Subcutaneous abdominal adipose tissue (tissue), 5 donors: ENCODE data around the gene ELMO3.

Experiments used
- H3K27ac ChIP-seq: one replicate; pipeline ENCODE4 v1.7.0; 2013; ENCODE audit warnings: low read depth, mild to moderate bottlenecking, inconsistent platforms, low read length, moderate library complexity
- H3K27me3 ChIP-seq, 5 donors: one replicate each; pipeline ENCODE4 v1.7.0; 2013; ENCODE audit warnings: low read length in 5 of 5, inconsistent platforms in 1 of 5; ENCODE audit not compliant: control insufficient read depth in 5 of 5, insufficient read depth in 4 of 5
- H3K36me3 ChIP-seq, 5 donors: one replicate each; pipeline ENCODE4 v1.7.0; 2013; ENCODE audit warnings: low read length in 5 of 5; ENCODE audit not compliant: control insufficient read depth in 5 of 5, insufficient read depth in 5 of 5
- H3K4me1 ChIP-seq, 5 donors: one replicate each; pipeline ENCODE4 v1.7.0; 2013; ENCODE audit warnings: low read length in 5 of 5, mild to moderate bottlenecking in 3 of 5, moderate library complexity in 1 of 5; ENCODE audit not compliant: control insufficient read depth in 5 of 5, insufficient read depth in 5 of 5
- H3K4me3 ChIP-seq, 5 donors: one replicate each; pipeline ENCODE4 v1.7.0; 2013; ENCODE audit warnings: low read length in 5 of 5, low read depth in 1 of 5
- H3K9ac ChIP-seq, 5 donors: one replicate each; pipeline ENCODE4 v1.7.0; 2013; ENCODE audit warnings: low read length in 5 of 5, mild to moderate bottlenecking in 4 of 5, moderate library complexity in 3 of 5
- H3K9me3 ChIP-seq, 5 donors: one replicate each; pipeline ENCODE4 v1.7.0; 2013; ENCODE audit warnings: low read length in 5 of 5; ENCODE audit not compliant: control insufficient read depth in 5 of 5
- donor health status: healthy.
- donor health status: healthy.
- donor health status: healthy.
- donor health status: healthy.
- donor health status: healthy.

The ELMO3 gene, protein sequence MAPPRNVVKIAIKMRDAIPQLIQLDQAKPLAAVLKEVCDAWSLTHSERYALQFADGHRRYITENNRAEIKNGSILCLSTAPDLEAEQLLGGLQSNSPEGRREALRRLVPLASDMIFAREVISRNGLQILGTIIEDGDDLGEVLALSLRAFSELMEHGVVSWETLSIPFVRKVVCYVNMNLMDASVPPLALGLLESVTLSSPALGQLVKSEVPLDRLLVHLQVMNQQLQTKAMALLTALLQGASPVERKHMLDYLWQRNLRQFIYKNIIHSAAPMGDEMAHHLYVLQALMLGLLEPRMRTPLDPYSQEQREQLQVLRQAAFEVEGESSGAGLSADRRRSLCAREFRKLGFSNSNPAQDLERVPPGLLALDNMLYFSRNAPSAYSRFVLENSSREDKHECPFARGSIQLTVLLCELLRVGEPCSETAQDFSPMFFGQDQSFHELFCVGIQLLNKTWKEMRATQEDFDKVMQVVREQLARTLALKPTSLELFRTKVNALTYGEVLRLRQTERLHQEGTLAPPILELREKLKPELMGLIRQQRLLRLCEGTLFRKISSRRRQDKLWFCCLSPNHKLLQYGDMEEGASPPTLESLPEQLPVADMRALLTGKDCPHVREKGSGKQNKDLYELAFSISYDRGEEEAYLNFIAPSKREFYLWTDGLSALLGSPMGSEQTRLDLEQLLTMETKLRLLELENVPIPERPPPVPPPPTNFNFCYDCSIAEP

DNA sequence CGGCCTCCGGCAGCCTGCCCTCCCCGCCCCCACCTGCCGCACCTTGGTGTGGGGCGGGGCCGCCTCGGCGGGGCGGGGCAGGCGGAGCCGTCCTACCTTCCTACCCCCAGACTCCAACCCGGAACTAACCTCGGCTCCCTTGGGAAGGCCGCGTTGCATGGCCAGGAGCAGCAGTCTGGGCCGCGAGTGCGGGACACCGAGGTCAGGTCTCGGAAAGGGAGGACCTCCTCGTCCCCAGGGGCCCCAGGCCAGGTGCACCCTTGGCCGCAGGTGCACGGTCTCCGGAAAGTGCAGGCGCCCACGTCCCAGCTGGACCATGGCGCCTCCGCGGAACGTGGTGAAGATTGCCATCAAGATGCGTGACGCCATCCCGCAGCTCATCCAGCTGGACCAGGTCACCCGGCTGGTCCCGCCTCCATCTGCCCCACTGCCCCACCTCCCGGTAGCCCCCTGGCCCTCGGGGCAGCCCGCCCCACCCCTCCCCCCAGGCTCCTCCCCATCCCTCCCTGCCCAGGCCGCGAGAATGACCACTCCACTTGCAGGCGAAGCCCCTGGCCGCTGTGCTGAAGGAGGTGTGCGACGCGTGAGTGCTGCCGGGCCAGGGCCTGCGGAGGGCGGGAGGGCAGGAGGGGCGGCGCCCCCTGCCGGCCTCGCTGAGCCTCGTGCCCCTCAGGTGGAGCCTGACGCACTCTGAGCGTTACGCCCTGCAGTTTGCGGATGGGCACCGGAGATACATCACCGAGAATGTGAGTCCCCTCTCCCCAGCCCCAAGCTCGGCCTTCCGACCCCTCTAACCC lies at the start of gene ELMO3:
Gene ELMO3, plus strand, starts transcription at position 121 of the 797 bp plus-strand sequence. Its CDS starts 196 bp downstream, at position 317.
- Histone ChIP-seq H3K27ac (no peak within 1 kb of the TSS), H3K4me3 (peak within 1 kb of the TSS in 1 of 5 donors; percentile 24), H3K27me3 (no peaks in the 10 kb centered on the region), H3K9me3 (no peaks in the 10 kb centered on the region), H3K36me3 (peaks cover 0 to 82% (median 74%) of the 10 kb centered on the region in 5 donors), H3K4me1 (peaks cover 1 to 28% (median 26%) of the 10 kb centered on the region in 5 donors), H3K9ac (no peak within 1 kb of the TSS)

DNA sequence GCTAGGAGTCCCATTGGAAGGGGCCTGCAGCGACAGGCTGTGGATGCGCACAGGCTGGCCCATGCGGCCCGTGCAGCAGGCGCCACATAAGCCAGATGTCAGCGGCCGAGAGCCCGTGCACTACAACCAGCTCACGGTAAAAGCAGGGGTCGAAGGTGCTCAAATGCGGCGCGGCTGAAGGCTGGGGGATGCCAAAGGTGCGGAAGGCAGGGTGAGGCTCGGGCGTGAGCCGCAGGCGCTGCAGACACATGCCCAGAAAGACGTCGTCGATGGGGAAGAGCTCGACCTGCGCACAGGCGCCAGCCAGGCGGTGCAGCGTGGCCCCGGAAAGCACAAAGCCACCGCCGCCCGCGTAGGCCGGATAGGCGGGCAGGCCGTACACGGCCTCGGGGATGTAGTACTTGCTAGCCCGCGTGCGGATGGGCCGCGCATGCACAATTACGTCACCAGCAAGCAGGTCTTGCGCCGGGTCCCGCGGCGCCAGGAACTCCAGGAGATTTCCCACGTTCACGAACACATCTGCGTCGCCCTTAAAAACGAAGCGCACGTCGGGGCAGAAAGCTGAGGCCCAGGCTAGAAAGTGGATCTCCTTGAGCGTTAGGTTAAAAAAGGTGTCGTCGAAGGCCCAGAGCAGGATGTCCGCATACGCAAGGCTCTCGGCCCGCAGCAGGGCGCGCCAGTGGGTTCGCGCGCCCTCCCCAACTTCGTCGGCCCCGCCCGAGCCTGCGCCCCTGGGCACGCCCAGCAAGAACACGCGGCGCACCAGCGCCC lies 49.5 kb upstream of the ELMO3 start:
- Histone ChIP-seq H3K9me3 (no peaks in the 10 kb centered on the region), H3K27ac (no peak overlapping the region), H3K27me3 (no peaks in the 10 kb centered on the region), H3K36me3 (peaks cover 0 to 47% (median 42%) of the 10 kb centered on the region in 5 donors), H3K4me3 (peak overlapping the region in 1 of 5 donors; percentile 73), H3K9ac (no peak overlapping the region), H3K4me1 (peaks cover 0 to 19% (median 12%) of the 10 kb centered on the region in 5 donors)

DNA sequence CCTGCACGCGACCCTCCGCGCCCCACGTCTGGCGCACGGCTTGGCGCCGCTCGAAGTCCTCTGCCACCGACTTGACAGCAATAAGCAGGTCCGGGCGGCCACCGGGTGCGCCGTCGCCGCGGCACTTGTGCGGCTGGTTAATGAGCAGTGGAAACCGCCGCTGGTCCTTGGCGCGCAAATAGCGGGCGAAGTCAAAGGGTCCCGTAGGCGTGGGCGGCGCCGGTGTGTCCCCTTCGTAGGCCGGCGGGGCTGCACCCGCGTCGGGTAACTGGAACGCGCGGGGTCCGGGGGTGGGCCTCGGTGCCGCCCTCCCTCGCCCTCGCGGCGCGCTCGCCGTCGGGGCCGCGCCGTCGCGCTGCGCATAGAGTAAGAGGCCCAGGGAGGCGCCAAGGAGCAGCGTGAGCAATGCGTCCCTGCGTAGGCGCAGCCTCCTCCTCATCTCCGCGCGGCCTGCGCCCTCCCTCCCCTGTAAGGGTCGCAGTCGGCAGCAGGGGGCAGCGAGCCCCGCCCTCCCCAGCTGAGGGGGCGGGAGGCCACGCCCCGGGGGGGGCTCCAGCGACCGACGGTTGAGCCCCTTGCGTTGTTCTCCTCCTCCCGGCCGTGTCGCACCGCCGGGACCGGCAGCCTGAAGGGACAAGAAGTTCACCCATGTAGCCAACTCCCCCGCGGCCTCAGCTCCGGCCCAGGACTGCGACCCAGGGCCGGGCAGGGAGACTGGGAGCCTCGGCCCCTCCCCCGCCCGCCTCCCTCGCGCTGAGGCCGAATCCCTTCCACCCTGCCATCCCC lies 48.7 kb upstream of the ELMO3 start:
- H3K27me3 ChIP-seq = no peaks in the 10 kb centered on the region
- peaks cover 0 to 42% (median 35%) of the 10 kb centered on the region in 5 donors for H3K36me3 ChIP-seq
- peak overlapping the region in 2 of 5 donors; percentile 29 to 72 for H3K9ac ChIP-seq
- H3K4me1 ChIP-seq = peaks cover 0 to 23% (median 15%) of the 10 kb centered on the region in 5 donors
- no peak overlapping the region for H3K27ac ChIP-seq
- peak overlapping the region in 4 of 5 donors; percentile 58 to 81 (median 72) for H3K4me3 ChIP-seq
- no peaks in the 10 kb centered on the region for H3K9me3 ChIP-seq

DNA sequence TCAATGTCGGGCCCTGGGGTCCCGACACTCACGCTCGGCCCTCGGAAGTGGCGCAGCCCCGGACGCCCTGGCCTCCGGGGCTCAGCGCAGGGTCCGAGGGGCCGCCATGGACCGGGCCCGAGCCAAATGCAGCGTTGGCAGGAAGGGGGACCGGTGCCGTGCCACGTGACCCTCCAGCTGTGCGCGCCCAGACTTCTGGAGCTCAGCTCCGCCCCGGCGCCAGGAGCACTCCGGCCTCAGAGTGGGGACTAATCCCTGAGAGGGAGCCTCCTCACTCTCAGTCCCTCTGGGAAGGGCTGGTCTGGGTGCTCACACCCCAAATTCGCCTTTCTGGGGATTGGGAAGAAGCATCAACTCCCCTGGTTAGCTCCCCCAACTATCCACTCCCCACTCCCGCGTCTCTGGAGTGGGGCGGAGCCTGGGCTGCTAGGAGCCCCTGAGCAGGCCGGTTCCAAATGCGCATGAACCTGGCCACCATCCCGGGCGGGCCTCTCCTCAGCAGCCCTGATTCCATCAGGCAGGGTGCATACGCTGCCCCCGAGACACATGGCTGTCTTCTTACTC lies 48.0 kb upstream of the ELMO3 start, which contains the start of gene B3GNT9:
Gene B3GNT9, minus strand, starts transcription at position 166 of the 564 bp plus-strand sequence. CDS start 513 bp downstream, outside the sequence.
- Histone ChIP-seq H3K36me3 (peaks cover 0 to 35% (median 28%) of the 10 kb centered on the region in 5 donors), H3K4me1 (peaks cover 0 to 27% (median 19%) of the 10 kb centered on the region in 5 donors), H3K9ac (peak within 1 kb of the TSS in 3 of 5 donors; percentile 29 to 72 (median 32)), H3K9me3 (no peaks in the 10 kb centered on the region), H3K27ac (no peak within 1 kb of the TSS), H3K27me3 (no peaks in the 10 kb centered on the region), H3K4me3 (peak within 1 kb of the TSS; percentile 58 to 81 (median 71))

DNA sequence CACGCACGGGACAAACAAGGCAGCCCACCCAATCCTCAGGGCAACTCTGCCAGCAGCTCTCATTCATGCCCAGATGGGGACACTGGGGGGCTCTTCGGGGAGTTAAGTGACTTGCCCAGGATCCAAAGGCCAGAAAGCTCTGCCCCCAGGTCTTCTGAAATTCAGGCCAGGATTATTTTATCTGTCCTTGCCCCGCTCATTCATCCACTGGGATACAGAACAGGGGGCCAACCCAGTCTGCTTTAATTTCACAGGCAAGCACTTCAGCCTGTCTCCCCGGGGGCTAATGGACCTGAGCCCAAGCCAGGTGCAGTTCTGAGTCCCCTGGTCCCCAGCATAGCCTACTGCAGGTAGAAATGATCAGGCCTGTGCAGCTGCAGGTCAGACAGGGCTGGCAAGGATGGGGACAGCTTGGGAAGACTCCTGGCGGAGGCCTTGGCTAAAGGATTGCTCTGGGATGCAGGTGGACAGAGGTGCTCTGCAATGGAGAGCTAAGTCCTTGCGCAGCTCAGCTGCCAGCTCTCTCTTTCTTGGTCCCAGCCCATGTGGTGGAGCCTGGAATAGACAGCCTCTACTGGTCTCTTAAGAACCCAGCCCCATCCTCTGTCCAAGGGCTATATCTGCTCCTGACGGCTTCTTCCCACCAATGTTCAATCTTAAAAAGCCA lies 47.4 kb upstream of the ELMO3 start:
- H3K4me1 ChIP-seq = peaks cover 0 to 27% (median 19%) of the 10 kb centered on the region in 5 donors
- H3K27me3 ChIP-seq = no peaks in the 10 kb centered on the region
- peak overlapping the region in 3 of 5 donors; percentile 58 to 73 (median 71) for H3K4me3 ChIP-seq
- H3K9me3 ChIP-seq = no peaks in the 10 kb centered on the region
- H3K36me3 ChIP-seq = peaks cover 0 to 28% (median 21%) of the 10 kb centered on the region in 5 donors
- no peak overlapping the region for H3K27ac ChIP-seq
- H3K9ac ChIP-seq = peak overlapping the region in 3 of 5 donors; percentile 29 to 72 (median 32)

DNA sequence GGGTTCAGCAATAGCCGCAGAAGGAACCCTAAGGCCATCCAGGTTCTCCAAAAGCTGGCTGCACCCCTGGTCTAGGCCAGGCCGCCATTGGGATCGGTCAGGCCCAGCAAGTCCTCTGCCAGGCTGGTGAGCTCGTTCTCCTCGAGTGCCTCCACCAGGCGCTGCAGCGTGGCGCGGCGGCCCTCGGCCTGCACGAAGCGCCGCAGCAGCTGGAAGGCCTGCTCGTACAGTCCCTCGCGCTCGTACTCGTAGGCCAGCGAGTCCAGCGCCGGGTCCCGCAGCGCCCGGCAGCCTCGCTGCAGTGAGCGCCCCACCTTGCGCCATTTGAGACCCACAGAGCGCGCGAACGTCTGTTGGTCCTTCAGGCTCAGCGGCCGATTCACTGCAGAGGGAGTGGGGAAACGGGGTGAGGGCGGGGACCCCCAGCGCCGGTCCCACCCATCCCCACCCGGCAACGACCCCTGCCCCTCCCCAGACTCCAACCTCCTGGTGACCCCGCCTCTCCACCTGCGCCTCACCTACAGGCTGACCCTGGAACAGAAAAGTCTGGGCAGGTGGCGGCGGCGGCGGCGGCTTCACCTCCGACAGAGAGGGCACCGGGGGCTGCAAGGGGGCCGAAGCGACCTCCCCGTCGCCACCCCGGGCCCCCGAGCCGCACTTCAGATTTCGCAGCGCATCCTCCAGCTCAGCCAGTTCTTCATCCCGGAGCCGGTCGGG lies 44.2 kb upstream of the ELMO3 start:
- peaks cover 0 to 3% (median 0%) of the 10 kb centered on the region in 5 donors for H3K36me3 ChIP-seq
- H3K9me3 ChIP-seq = no peaks in the 10 kb centered on the region
- no peaks in the 10 kb centered on the region for H3K27me3 ChIP-seq
- no peak overlapping the region for H3K9ac ChIP-seq
- peaks cover 0 to 41% (median 30%) of the 10 kb centered on the region in 5 donors for H3K4me1 ChIP-seq
- peak overlapping the region in 2 of 5 donors; percentile 39 to 48 for H3K4me3 ChIP-seq
- H3K27ac ChIP-seq = no peak overlapping the region

DNA sequence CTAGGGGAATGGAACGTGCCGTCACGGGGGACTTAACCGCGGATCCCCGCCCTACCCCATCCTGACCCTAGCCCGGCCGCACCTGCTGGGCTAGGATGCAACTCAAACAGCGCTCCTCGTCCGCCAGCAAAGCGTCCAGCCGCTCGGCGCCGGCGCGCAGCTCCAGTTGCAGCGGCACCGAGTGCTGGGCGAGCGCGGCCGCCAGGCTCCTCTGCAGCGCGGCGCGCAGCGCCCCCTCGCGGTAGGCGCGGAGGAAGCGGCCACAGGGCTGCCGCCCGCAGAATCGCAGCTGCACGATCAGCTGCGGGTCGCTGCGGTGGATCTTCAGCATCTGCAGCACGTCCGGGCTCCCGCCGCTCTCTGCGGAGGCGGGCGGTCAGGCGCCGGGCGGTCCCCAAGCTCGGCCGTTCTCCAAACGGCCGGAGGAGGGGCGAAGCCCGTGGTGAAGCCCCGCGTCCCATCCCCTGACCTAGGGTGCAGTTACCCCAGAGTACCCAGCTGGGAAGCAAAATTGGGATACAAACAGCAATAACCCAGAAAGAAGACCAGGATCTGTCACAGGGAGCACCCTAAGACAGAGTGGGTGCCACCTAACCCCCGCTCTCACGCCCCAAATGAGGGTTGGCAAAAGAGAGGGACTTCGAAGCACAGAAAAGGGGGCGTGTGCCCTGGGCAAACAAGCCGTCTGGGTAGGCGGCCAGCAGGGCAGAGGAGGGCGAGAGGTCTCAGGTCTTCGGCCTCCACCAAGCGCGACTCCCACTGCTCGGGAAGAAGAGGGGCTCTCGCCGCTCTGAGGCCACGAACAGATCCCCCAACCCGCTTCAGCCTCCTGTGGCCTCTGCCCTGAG lies 43.4 kb upstream of the ELMO3 start:
- H3K27ac ChIP-seq = no peak overlapping the region
- peaks cover 0 to 40% (median 31%) of the 10 kb centered on the region in 5 donors for H3K4me1 ChIP-seq
- H3K9me3 ChIP-seq = no peaks in the 10 kb centered on the region
- peak overlapping the region in 2 of 5 donors; percentile 39 to 48 for H3K4me3 ChIP-seq
- no peak overlapping the region for H3K9ac ChIP-seq
- no peaks in the 10 kb centered on the region for H3K27me3 ChIP-seq
- H3K36me3 ChIP-seq = peaks cover 0 to 3% (median 0%) of the 10 kb centered on the region in 5 donors
